Lung microvascular endothelial cell (primary cell): ENCODE data around the gene SLC7A11. TPM values are rescaled to one million over a fixed set of nuclear protein-coding genes. Genes with fewer than 3 reads are reported as not detected.
A peak's percentile ranks its signal among the peaks of the same experiment; 100 is the strongest.
"Not testable (repeated sequence)": the region's sequence is repeated elsewhere in the genome, so short reads cannot be mapped to it uniquely, and the experiment has no call there.

Source experiments
- DNase-seq, 2 donors: peaks; one replicate each; pipeline versions ENCODE4 v3.0.0 to v3.0.0-alpha.2; 2010; ENCODE audit warnings: low read depth in 2 of 2
- total RNA-seq: library from RNA; depleted of rRNA; stranded (reverse); fragments of >200 nt; gene quantifications from 2 replicates; pipeline ENCODE4 v1.2.1, GENCODE V29; 2014

Gene SLC7A11
- total RNA-seq, 1 donor from 2014 or later = 5.4 TPM

- not testable (repeated sequence) for DNase-seq
These were observed 31.6 kb downstream of the SLC7A11 start for GRCh38 chr4:138210576-138210975.

GRCh38 chr4:138209094-138209493 is 33.1 kb downstream of the SLC7A11 start:
- no peak for DNase-seq

- DNase-seq = no peak
These were observed 36.5 kb downstream of the SLC7A11 start for GRCh38 chr4:138205531-138206233.

- no peak for DNase-seq
These were observed 37.6 kb downstream of the SLC7A11 start for GRCh38 chr4:138204507-138204906.

DNA sequence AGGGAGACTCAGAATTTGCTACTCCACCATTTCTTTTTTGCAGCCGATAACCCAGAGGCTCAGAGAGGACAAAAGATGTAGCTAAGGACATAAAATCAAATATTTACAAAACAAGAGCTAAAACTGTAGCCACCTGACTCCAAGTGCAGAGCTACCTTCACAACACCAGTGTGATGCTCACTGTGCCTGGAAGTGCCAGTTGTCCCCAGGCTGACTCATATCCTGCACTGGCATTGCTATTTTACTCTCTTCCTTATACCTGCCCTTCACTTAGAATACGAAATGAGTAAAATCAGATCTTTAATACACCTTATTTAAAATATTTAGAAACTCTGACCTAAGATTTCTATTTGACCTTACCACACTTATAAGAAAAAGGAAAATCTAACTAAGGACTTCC is 39.5 kb downstream of the SLC7A11 start:
- DNase-seq = no peak

- DNase-seq = no peak
These were observed 41.9 kb downstream of the SLC7A11 start for GRCh38 chr4:138200236-138200590.

GRCh38 chr4:138199568-138200235 is 42.4 kb downstream of the SLC7A11 start:
- peak; percentile 61 to 65 for DNase-seq

DNA sequence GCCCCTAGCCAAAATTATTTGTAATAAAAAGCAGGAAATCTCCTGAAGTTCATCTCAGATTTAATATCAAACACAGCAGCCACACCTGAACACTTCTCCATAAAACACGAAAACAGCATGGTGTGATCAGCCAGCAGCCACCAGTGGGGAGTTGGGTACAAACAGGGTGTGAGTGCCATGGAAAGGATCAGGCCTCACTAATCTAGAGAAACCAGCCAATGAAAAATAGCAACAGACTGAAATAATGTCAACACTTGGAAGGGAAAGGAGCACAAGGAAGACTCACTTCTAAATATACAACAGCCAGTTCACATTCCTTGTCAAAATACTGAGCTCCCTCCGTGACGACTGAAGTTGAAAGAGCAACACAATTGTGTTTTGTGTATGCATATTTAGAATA is 46.0 kb downstream of the SLC7A11 start:
- no peak for DNase-seq

- no peak for DNase-seq
These were observed 48.2 kb downstream of the SLC7A11 start for GRCh38 chr4:138193963-138194362.

DNA sequence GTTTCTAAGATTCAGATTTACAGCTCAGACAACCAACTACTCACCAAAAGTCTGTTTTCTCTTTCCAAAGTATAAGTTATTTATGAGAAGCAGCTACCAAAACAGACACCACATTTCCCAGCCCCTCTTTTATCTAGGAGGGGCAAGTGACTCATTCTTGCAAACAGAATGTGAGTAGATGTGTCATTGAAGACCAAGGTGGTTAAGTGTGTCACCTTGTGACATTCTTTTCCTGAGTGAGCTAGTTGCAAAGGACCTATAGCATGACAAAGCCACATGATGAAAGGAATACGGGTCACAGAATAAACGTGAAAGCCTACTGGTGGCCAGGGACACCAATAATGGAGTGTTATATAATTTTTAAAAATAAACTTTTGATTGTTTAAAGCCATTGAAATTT is 50.0 kb downstream of the SLC7A11 start:
- DNase-seq = peak in 1 of 2 donors; percentile 57

DNA sequence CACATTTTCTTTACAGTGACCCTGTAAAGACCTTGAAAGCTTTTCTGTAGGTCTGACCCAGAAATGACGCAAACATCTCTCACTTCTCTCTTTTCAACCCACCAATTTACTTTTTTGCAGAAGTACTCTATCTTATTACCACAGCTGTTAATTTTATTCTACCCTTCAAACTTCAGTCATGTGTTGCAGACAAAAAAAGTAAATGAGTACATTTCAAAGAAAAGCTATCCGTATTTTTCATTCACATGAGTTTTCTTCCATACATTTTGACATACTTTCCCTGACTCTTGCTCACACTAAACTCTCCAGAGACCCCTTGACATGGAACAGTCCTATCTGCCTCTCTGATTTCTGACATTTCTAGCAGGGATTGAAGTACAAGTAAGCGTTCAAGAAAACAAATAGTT is 51.7 kb downstream of the SLC7A11 start:
- no peak for DNase-seq

GRCh38 chr4:138189206-138189605 is 52.9 kb downstream of the SLC7A11 start:
- DNase-seq = no peak

DNA sequence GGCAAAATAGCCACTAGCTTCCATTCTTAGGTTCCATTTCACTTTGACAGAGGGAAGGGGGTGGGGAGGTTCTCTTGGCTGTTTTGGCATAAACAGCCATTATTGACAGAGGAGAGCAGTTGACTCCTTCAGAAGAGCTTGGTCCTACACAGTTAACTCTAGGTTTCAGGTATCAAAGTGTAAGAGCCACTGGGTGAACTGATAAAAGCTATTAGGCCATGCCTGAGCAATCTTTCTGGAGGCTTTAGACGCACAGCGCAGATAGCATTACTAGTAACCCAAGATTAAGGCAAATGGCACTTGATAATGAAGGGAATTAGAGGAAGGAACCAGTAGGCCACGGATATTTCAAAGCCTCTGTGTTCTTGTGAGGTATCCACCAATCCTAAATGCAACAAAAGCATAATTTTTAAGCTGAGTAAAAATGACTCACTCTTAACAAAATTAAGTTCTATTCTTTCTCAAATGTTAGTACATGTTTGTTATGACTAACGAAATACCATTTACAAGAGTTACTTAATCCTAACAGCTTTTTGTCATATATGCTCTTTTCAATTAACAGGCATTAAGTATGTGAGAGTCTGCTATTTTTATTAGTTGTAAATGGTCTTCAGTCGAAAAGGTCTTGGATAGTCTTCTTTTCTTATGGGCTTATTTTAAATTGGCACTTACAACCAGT is 53.6 kb downstream of the SLC7A11 start:
- no peak for DNase-seq

DNA sequence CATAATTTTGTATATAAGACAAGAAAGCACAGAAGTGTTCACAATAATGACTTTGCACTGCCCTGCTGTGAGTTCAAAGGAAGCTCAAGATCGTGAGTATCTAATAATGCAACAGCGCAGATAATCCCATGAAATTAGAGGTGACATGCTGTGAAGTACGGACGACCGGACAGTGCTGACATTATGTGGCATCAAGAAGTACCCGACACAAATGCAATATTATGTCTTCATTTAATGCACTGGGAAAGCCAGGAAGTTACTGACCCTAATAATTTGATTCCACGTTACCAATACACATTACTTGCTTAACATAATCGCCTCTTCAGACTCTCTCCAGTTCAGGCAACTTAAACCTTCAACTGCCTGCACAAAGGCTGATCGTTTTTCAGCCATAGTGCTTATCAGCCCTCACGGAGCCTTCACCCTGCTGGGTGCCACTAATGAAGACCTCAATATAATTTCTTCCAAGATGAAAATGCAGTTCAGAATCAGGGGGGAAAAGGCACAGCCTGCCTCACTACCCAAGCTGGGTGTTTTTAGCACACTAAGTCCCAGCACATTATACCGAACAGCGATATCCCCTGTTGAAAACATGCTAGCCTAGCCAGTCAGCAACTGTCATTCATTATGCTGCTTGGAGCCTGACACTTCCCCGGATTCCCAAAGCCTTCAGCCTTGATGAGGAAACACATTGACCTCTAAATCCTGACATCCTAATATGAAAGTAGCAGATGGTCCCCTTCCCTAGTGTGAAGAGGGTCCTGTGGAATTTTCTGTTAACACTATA is 56.1 kb downstream of the SLC7A11 start:
- DNase-seq = peak in 1 of 2 donors; percentile 36

- DNase-seq = no peak
These were observed 57.3 kb downstream of the SLC7A11 start for GRCh38 chr4:138184886-138185285.

- DNase-seq = peak; percentile 77 to 86
These were observed 59.2 kb downstream of the SLC7A11 start for GRCh38 chr4:138182838-138183426.

DNA sequence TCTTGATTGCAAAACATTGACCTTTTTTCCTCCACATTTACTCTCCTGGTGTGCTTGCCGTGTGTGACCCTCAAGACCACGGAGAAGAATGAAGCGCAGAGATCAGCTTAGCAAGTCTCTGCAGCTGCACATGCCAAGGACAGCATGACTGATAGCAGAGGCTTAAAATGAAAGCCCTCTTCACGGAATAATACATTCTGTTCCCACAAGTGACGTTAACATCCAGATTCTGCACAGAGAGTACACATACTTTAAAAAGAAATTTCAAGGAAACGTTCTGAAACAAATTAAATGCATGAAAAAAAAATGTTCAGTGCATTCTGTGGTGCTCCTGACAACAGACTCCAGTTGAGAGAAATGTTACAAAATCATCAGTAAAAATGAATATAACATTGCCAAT is 60.9 kb downstream of the SLC7A11 start:
- DNase-seq = no peak

- peak; percentile 75 to 88 for DNase-seq
These were observed 63.6 kb downstream of the SLC7A11 start for GRCh38 chr4:138178566-138178965.

DNA sequence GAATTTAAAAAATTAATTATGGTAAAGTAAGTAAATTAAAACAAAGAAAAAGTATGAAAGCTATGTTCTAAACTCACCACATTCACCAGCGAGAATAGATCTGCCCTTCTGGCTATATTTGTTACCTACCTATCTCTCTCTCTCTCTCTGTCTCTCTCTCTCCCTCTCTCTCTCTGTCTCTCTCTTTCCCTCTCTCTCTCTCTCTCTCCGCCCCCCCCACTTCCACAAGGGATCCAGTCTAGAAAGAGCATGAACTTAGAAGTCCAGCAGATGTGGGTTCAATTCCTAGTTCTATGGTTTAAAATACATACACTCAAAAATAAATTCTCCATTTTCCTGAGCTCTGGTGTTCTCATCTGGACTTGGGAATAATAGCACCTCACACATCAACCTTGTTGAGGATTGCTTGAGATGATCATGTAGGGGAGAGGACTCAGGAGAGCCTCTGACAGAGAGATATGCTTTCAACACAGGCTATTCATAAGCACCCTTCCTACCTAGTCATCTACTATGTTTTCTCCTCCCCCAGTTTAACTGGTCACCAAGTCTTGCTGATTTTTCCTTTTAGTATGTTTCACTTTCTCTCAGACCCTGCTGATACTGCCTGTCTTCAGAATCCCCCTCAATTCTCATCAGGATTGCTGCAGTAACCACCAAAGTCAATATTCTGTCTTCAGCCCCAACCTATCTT is 64.7 kb downstream of the SLC7A11 start:
- no peak for DNase-seq

DNA sequence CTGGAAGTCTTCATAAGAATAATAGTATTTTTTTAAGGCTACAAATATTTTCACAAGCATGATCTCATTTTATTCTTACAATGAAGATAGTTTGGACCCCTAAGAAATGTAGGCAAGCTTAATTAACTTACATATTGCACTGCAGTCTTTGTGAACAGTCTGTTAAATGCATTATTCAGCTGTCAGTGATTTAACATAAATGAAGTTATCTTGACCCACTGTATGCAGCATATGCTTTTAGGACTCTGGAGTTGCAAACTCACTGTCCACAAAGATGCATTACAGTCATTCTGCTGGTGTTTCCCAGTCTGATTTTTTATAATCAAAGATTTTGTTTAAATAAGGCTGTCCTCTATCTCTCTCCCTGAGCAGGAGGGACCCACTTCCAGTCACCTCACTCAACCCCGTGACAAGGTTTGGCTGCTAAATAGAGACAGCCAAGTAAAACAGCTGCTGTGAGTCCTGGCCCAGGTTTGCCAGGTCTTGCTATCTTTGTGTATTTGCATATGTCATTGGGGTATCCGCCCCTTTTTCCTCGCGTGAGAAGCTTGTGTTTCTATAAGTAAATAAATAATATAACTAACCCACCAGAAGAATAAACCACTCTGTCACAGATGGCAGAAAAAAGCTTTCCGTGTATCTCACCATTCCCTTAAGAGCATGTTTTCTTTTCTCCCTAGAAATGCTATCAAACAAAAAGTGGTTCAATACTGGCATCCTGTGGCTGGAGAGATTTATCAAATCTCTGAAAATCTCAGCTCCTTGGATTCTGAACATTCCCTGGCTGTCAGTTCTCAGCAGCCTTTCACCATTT is 67.0 kb downstream of the SLC7A11 start:
- DNase-seq = peak; percentile 46 to 50
